Pulmonary artery endothelial cell (primary cell): Measurements from ENCODE around the gene ZNF674. TPM values are rescaled to one million over a fixed set of nuclear protein-coding genes. Genes with fewer than 3 reads are reported as not detected.

Experiments
- DNase-seq: peaks from one replicate; pipeline ENCODE4 v3.0.0-alpha.2; 2011; ENCODE audit warnings: low read depth, low spot score
- total RNA-seq: library from RNA; depleted of rRNA; stranded (reverse); fragments of >200 nt; gene quantifications from 2 replicates; pipeline ENCODE4 v1.2.3, GENCODE V29; 2014

Gene ZNF674
- 4.3 and 5.2 TPM in 2 replicates for total RNA-seq

GRCh38 chrX:46545111-46546005, at the start of gene ZNF674:
Gene ZNF674 (minus strand): TSS chrX:46545421. CDS start chrX:46542087, 3,334 bp downstream.
- peak; percentile 48 for DNase-seq

DNA sequence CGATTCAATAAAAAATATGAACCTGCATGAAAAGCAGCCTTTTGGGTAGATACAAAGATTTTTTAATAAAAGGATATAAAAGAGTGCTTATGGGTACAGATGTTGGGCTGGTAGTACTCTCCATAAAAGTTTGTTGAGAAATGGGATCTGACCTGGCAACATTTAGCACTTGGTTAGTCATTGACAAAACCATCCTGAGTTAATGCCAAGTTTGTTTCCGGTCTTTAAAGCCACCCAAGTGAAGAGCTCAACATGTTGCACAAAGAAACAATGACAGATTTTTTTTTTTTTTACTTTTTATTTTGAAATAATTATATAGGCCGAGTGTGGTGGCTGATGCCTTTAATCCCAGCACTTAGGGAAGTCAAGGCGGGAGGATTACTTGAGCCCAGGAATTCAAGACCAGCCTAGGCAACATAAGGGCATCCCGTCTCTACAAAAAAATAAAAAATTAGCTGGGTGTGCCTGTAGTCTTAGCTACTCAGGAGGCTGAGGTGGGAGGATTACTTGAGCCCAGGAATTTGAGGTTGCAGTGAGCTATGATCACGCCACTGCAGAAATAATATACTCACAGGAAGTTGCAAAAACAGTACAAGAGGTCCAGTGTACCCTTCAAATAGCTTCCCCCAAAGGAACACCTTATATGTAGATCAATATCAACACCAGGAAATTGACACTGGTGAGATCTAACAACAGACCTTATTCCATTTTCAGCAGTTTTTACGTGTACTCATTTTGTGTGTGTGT, 44.9 kb upstream of the ZNF674 start:
- no peak for DNase-seq

GRCh38 chrX:46588263-46588662, 43.0 kb upstream of the ZNF674 start:
- no peak for DNase-seq

DNA sequence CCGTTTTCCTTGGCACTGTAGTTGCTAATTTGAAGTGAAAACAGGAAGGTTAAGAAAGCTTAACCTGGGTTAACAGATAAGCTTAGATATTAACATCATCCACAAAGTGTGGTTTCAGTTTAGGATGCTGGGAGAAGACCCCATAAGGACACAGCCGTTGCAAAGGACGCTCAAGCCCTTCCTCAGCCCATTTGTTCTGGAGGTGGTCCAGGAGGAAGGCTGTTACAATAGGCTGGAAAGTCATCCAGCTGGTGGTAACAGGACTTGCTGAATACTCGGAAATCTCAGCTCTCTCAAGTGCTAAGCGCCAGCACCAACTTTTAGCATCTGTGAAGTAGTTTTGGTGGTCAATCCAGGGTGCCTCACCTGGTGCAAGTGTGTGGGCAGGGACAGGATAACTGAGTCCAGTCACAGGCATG, 42.5 kb upstream of the ZNF674 start:
- no peak for DNase-seq

GRCh38 chrX:46587158-46587557, 41.9 kb upstream of the ZNF674 start:
- no peak for DNase-seq

DNA sequence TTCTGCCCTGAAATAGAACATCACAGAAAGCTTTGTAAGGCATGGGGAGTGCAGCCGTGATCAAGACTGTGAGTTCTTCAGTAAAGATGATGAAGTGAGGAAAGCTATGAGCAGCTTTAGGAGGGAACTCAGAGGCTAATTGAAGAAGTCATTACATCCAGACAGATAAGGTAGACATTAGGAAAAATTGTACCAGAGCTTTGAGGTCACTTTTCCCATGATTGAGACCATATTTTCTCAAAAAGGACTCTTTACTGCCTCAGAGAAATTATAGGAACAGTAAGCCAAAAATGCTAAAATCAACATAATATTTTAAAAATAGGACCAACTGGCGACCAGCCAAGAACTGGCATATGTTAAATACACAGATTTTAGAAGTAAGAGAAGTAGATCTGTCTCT, 39.5 kb upstream of the ZNF674 start:
- no peak for DNase-seq

GRCh38 chrX:46582966-46583365, 37.7 kb upstream of the ZNF674 start:
- no peak for DNase-seq

GRCh38 chrX:46582325-46582724, 37.1 kb upstream of the ZNF674 start:
- no peak for DNase-seq

GRCh38 chrX:46580613-46581012, 35.4 kb upstream of the ZNF674 start:
- DNase-seq, result no peak

- no peak for DNase-seq
These were observed 34.0 kb upstream of the ZNF674 start for GRCh38 chrX:46579250-46579649.

DNA sequence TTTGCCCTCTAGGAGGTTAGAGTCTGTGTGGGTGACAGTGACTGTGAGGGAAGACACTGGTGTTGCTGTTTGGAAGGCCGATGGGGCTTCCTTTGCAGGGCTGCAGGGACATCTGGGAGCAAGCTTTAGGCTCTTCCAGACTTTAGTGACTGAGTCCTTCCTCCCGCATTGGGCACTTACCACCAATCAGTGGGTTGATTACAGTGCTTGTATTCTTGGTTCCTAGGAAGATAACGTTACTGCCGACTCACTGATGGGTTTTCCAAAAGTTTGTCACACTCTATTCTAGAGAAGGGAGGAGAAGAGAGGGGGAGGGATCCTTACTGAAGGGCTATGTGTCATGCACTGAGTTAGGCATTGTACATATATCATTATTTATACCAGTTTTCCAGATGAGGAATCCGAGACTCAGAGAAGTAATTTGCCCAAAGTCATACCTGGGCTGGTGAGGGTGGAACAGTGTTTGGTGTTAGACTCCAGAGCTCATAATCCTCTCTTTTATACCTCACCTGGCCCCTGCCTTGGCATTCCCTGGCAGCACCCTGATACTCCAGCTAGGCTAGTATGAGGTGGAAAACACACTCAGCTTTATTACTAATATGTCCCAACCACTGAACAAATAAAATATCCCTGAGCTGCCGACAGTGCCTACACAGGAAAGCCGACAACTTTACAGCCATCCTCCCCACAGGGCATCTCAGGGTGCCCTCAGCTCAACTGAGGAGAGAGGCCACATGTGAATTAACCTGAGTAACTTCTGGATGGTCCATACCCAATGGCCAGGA, 32.2 kb upstream of the ZNF674 start:
- no peak for DNase-seq

DNA sequence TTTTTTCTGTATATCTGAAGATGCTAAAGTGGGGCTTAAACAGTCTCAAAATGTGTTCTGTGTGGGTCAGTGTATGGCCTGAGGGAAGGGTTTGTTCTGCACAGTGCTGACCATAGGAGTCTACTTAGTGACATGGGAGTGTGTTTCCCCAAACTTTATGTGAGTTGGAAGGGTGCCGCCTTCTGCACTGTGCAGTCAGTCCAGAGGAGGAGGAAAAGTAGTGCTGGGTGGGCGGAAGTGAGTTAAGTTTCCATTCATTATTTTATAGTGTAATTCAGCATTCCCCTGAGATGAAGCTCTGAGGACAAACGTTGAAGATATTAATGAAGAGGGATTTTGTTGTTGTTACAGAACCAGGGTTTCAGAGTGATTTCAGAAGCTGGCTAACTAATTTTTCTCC, 31.2 kb upstream of the ZNF674 start:
- no peak for DNase-seq

GRCh38 chrX:46575991-46576392, 30.8 kb upstream of the ZNF674 start:
- DNase-seq, result no peak

DNA sequence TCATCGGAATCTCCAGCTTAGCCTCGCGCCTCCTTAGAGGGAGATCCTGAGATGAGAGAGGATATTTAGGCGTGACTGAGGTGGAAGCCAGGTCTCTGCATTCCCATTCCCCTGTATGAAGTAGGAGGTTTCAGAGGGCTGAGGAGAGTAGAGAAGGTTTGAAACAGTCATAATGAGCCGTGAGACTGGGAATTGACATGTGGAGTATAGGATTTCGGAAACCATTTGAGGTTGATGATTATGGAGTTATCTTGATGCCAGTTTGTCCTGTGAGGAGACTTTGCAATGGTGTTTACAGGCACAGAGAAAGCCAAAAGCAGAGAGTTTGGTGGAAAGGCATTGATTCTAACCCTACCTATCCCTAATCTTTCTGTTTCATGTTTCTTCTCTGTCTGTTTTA, 30.4 kb upstream of the ZNF674 start:
- DNase-seq, result no peak

GRCh38 chrX:46574774-46575381, 29.7 kb upstream of the ZNF674 start:
- DNase-seq, result no peak

DNA sequence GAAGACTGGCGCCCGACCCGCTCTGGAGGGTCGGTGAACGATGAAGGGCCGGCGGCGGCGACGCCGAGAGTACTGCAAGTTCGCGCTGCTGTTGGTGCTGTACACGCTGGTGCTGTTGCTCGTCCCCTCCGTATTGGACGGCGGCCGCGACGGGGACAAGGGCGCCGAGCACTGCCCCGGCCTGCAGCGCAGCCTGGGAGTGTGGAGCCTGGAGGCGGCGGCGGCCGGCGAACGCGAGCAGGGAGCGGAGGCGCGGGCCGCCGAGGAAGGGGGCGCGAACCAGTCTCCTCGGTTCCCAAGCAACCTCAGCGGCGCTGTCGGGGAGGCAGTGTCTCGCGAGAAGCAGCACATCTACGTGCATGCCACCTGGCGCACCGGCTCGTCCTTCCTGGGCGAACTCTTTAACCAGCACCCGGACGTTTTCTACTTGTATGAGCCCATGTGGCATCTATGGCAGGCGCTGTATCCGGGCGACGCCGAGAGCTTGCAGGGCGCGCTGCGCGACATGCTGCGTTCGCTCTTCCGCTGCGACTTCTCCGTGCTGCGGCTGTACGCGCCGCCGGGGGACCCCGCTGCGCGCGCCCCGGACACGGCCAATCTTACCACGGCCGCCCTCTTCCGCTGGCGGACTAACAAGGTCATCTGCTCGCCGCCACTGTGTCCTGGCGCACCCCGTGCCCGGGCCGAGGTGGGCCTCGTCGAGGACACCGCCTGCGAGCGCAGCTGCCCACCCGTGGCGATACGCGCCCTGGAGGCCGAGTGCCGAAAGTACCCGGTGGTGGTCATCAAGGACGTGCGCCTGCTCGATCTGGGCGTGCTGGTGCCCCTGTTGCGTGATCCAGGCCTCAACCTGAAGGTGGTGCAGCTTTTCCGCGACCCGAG, 28.9 kb upstream of the ZNF674 start:
- no peak for DNase-seq

GRCh38 chrX:46573331-46573891, 28.2 kb upstream of the ZNF674 start, which contains the start of gene CHST7:
Gene CHST7 (plus strand): TSS chrX:46573765. CDS start chrX:46573932, 167 bp downstream.
- no peak for DNase-seq

GRCh38 chrX:46572340-46572936, 27.2 kb upstream of the ZNF674 start:
- no peak for DNase-seq
